H1 (cell line): Measurements from ENCODE around the gene BRMS1. TPM values are rescaled to one million over a fixed set of nuclear protein-coding genes. Genes with fewer than 3 reads are reported as not detected.
A peak's percentile ranks its signal among the peaks of the same experiment; 100 is the strongest.

Source experiments
- CTCF ChIA-PET: fragments of 300-600 bp; sonication (Branson Sonifier 250); formaldehyde crosslinking; loops from one replicate; lab custom pipeline; 2021; ENCODE audit not compliant: partially characterized antibody; lab: Charles Lee
- POLR2A ChIA-PET: fragments of 300-600 bp; sonication (Branson Sonifier 250); formaldehyde crosslinking; loops from one replicate; lab custom pipeline; 2021; ENCODE audit warnings: inconsistent platforms; ENCODE audit not compliant: partially characterized antibody; lab: Charles Lee
- DNase-seq, 2 experiments: peaks; one replicate each; pipeline versions ENCODE4 v3.0.0 to v3.0.0-alpha.2; 2010 to 2022; ENCODE audit warnings: low spot score in 2 of 2, low read depth in 1 of 2, mixed read lengths in 1 of 2
- FAIRE-seq: peaks from 2 replicates; lab custom pipeline; 2011; peaks lifted over from hg19 to GRCh38; lab: Jason Lieb, UNC
- H2AFZ ChIP-seq: 2 replicates; pipeline ENCODE4 v1.8.1; 2012; ENCODE audit warnings: low read length, inconsistent platforms
- H2AK5ac ChIP-seq: 2 replicates; pipeline ENCODE4 v1.6.1; 2013; ENCODE audit warnings: low read depth, low read length
- H2BK120ac ChIP-seq: replicated peaks from 2 replicates; pipeline ENCODE3; 2013; ENCODE audit warnings: low read depth, low read length, inconsistent platforms
- H2BK12ac ChIP-seq: 2 replicates; pipeline ENCODE4 v1.6.1; 2013; ENCODE audit warnings: low read depth, low read length
- H2BK15ac ChIP-seq: 2 replicates; pipeline ENCODE4 v1.6.1; 2013; ENCODE audit warnings: low read length
- H2BK20ac ChIP-seq: 2 replicates; pipeline ENCODE4 v1.6.1; 2013; ENCODE audit warnings: low read length
- H2BK5ac ChIP-seq: 2 replicates; pipeline ENCODE4 v1.6.1; 2013; ENCODE audit warnings: low read depth, low read length
- H3K14ac ChIP-seq: 2 replicates; pipeline ENCODE4 v1.6.1; 2013; ENCODE audit warnings: inconsistent platforms; ENCODE audit not compliant: insufficient read length
- H3K18ac ChIP-seq: 2 replicates; pipeline ENCODE4 v1.6.1; 2013; ENCODE audit warnings: low read length; ENCODE audit errors: extremely low read depth
- H3K23ac ChIP-seq: 2 replicates; pipeline ENCODE4 v1.6.1; 2013; ENCODE audit warnings: inconsistent platforms; ENCODE audit not compliant: insufficient read length
- H3K23me2 ChIP-seq: 2 replicates; pipeline ENCODE4 v1.6.1; 2013; ENCODE audit warnings: low read depth, low read length
- H3K27ac ChIP-seq: 2 replicates; pipeline ENCODE4 v1.6.1; 2011; ENCODE audit warnings: low read depth, low read length, inconsistent platforms
- H3K27me3 ChIP-seq, 4 experiments: replicated peaks in 1 of 4; 1 replicate in 1 of 4; 2 replicates in 3 of 4; pipeline versions ENCODE4 v1.6.1 to v1.8.1; 2011 to 2013; ENCODE audit warnings: low read length in 3 of 4, mild to moderate bottlenecking in 3 of 4, inconsistent platforms in 2 of 4, mixed read lengths in 2 of 4, moderate library complexity in 1 of 4; ENCODE audit not compliant: control insufficient read depth in 3 of 4, insufficient read depth in 3 of 4; ENCODE audit errors: extremely low read depth in 1 of 4
- H3K36me3 ChIP-seq, 4 experiments: 2 replicates each; pipeline versions ENCODE4 v1.6.1 to v1.8.1; 2011 to 2013; ENCODE audit warnings: mild to moderate bottlenecking in 4 of 4, low read length in 3 of 4, moderate library complexity in 2 of 4, control low read depth in 1 of 4, inconsistent platforms in 1 of 4; ENCODE audit not compliant: insufficient read depth in 4 of 4, control insufficient read depth in 2 of 4
- H3K4ac ChIP-seq: replicated peaks from 2 replicates; pipeline ENCODE3; 2013; ENCODE audit warnings: low read length, low read depth, mixed read lengths, inconsistent platforms; ENCODE audit not compliant: insufficient read length
- H3K4me1 ChIP-seq, 4 experiments: replicated peaks in 1 of 4; 1 replicate in 1 of 4; 2 replicates in 3 of 4; pipeline versions ENCODE4 v1.6.1 to v1.8.1; 2011 to 2013; ENCODE audit warnings: low read length in 3 of 4, inconsistent platforms in 2 of 4, mixed read lengths in 1 of 4; ENCODE audit not compliant: insufficient read depth in 4 of 4, control insufficient read depth in 3 of 4
- H3K4me2 ChIP-seq, 2 experiments: 2 replicates each; pipeline versions ENCODE4 v1.6.1 to v1.8.1; 2011 to 2013; ENCODE audit warnings: low read depth in 2 of 2, low read length in 2 of 2, control low read depth in 1 of 2, inconsistent platforms in 1 of 2, mild to moderate bottlenecking in 1 of 2; ENCODE audit not compliant: insufficient read depth in 1 of 2
- H3K4me3 ChIP-seq, 4 experiments: fragments of 200-600, 300-600 bp in 1 of 4; sonication (generic), shearing (Covaris generic), sonication (Bioruptor Twin) in 1 of 4; 2 replicates each; pipeline versions ENCODE4 v1.5.1 to v1.8.1; 2011 to 2016; ENCODE audit warnings: low read length in 4 of 4, low read depth in 3 of 4, control low read depth in 2 of 4, inconsistent platforms in 2 of 4, mild to moderate bottlenecking in 2 of 4, mixed read lengths in 1 of 4, moderate library complexity in 1 of 4; ENCODE audit not compliant: insufficient read depth in 2 of 4; ENCODE audit errors: extremely low read depth in 1 of 4
- H3K56ac ChIP-seq: replicated peaks from 2 replicates; pipeline ENCODE3; 2013; ENCODE audit warnings: low read depth, mild to moderate bottlenecking, mixed read lengths, low read length, inconsistent platforms; ENCODE audit not compliant: insufficient read length
- H3K79me1 ChIP-seq: 2 replicates; pipeline ENCODE4 v1.6.1; 2013; ENCODE audit warnings: low read depth, low read length, control low read depth
- H3K79me2 ChIP-seq, 2 experiments: 2 replicates each; pipeline versions ENCODE4 v1.6.1 to v1.8.1; 2012 to 2013; ENCODE audit warnings: low read length in 2 of 2, mild to moderate bottlenecking in 2 of 2, inconsistent platforms in 1 of 2; ENCODE audit not compliant: insufficient read depth in 2 of 2, control insufficient read depth in 1 of 2
- H3K9ac ChIP-seq, 4 experiments: replicated peaks in 1 of 4; 1 replicate in 1 of 4; 2 replicates in 3 of 4; pipeline versions ENCODE4 v1.6.1 to v1.8.1; 2011 to 2013; ENCODE audit warnings: low read depth in 3 of 4, low read length in 3 of 4, control low read depth in 2 of 4, mild to moderate bottlenecking in 2 of 4, moderate library complexity in 2 of 4, inconsistent platforms in 1 of 4; ENCODE audit errors: extremely low read depth in 1 of 4
- H3K9me3 ChIP-seq, 2 experiments: 2 replicates each; pipeline versions ENCODE4 v1.6.1 to v1.8.1; 2012 to 2013; ENCODE audit warnings: mild to moderate bottlenecking in 2 of 2, moderate library complexity in 2 of 2, control low read depth in 1 of 2, inconsistent platforms in 1 of 2, low read depth in 1 of 2, low read length in 1 of 2, mixed read lengths in 1 of 2; ENCODE audit not compliant: insufficient read depth in 2 of 2
- H4K20me1 ChIP-seq, 2 experiments: replicated peaks in 1 of 2; 2 replicates each; pipeline versions ENCODE3 to v1.8.1; 2011 to 2013; ENCODE audit warnings: inconsistent platforms in 2 of 2, low read length in 2 of 2, mild to moderate bottlenecking in 1 of 2; ENCODE audit not compliant: insufficient read depth in 2 of 2, control insufficient read depth in 1 of 2
- H4K5ac ChIP-seq: 2 replicates; pipeline ENCODE4 v1.6.1; 2013; ENCODE audit warnings: low read length, low read depth, mixed read lengths, inconsistent platforms; ENCODE audit not compliant: insufficient read length
- H4K8ac ChIP-seq: 2 replicates; pipeline ENCODE4 v1.8.0; 2013; ENCODE audit warnings: mild to moderate bottlenecking, moderate library complexity, low read length, inconsistent platforms; ENCODE audit not compliant: insufficient read depth; ENCODE audit errors: extremely low read depth
- H4K91ac ChIP-seq: replicated peaks from 2 replicates; pipeline ENCODE3; 2013; ENCODE audit warnings: low read length, mixed read lengths, inconsistent platforms; ENCODE audit not compliant: insufficient read length
- BACH1 ChIP-seq: IDR thresholded peaks from 2 replicates; pipeline ENCODE4 v1.6.1; 2012; ENCODE audit warnings: low read length, improper control_type of control experiment
- CBX8 ChIP-seq: fragments of 300-800, 300-1000 bp; sonication (generic); IDR thresholded peaks from 2 replicates; pipeline ENCODE4 v1.7.1; 2016; ENCODE audit warnings: low read depth, low read length, borderline replicate concordance
- CHD2 ChIP-seq: IDR thresholded peaks from 2 replicates; pipeline ENCODE4 v1.6.1; 2012; ENCODE audit warnings: low read length, improper control_type of control experiment
- KDM4A ChIP-seq: IDR thresholded peaks from one replicate; pipeline ENCODE4 v1.7.1; 2012; ENCODE audit warnings: low read depth, mild to moderate bottlenecking, moderate library complexity, low read length, inconsistent platforms; ENCODE audit not compliant: severe bottlenecking
- KDM5A ChIP-seq: fragments of 200-600 bp; IDR thresholded peaks from 2 replicates; pipeline ENCODE4 v1.7.1; 2012; ENCODE audit warnings: mild to moderate bottlenecking, low read length, inconsistent platforms, mixed read lengths
- POLR2AphosphoS5 ChIP-seq: IDR thresholded peaks from 2 replicates; pipeline ENCODE4 v1.6.1; 2011; ENCODE audit warnings: low read depth, low read length
- POU5F1 ChIP-seq: IDR thresholded peaks from 2 replicates; pipeline ENCODE4 v1.6.1; 2011; ENCODE audit warnings: low read depth, mild to moderate bottlenecking, low read length, moderate library complexity
- SUZ12 ChIP-seq: fragments of 200-600 bp; sonication (generic); IDR thresholded peaks from 2 replicates; pipeline ENCODE4 v1.6.1; 2012; ENCODE audit warnings: mild to moderate bottlenecking, inconsistent platforms, low read length, moderate library complexity, mixed read lengths
- WGBS, 2 experiments: shearing (Covaris generic) in 1 of 2; methylation state at CpG; one replicate each; pipeline versions ENCODE4 v1.1.6 to v1.1.7; 2013 to 2015; ENCODE audit warnings: low lambda C conversion rate in 2 of 2, mixed read lengths in 2 of 2, inconsistent platforms in 1 of 2, low coverage in 1 of 2, missing lambda C conversion rate in 1 of 2; ENCODE audit not compliant: insufficient replicate concordance in 2 of 2, insufficient coverage in 1 of 2, insufficient read length in 1 of 2; ENCODE audit errors: extremely low coverage in 1 of 2, missing lambda C conversion rate in 1 of 2; 5-methylcytosine and 5-hydroxymethylcytosine counted together
- polyA plus RNA-seq, 7 experiments: library from polyadenylated mRNA; depleted of rRNA in 3 of 7; stranded (reverse) in 5 of 7; unstranded in 2 of 7; fragments of >200 nt in 5 of 7; fragments of 200-250 nt in 2 of 7; gene quantifications; 1 replicate in 5 of 7; 2 replicates in 1 of 7; 4 replicates in 1 of 7; pipeline versions ENCODE4 v1.2.1 to v1.2.3, GENCODE V29; 2011 to 2013; ENCODE audit warnings: missing spikeins in 2 of 7, mixed read lengths in 2 of 7
- total RNA-seq: library from RNA; stranded (reverse); fragmentation: NEBNext Ultra II Directional; extraction: Animal tissue kit (Norgen Biotek cat#: 25700); gene quantifications from 2 replicates; pipeline ENCODE4 v1.2.1, GENCODE V29; 2021

BRMS1 gene
- total and polyA plus RNA-seq, 2 of the 8 experiments (the other 6 are each of a cell fraction or from before 2014, with no cell fraction given) = 39.2 to 46.1 TPM

GRCh38 chr11:66291706-66292542 is 53.0 kb downstream of the BRMS1 start, which contains the start of gene TMEM151A:
Gene TMEM151A, plus strand, starts transcription at chr11:66291894. Its CDS starts 120 bp downstream, at chr11:66292014.
- Histone ChIP-seq H2BK120ac (no peak within 1 kb of the TSS), H4K91ac (peak within 1 kb of the TSS; percentile 87), H3K9ac (peak within 1 kb of the TSS in 1 of 4 experiments; percentile 14; a peak in 1 of 7 replicates), H3K9me3 (no peaks in the 10 kb centered on the region), H2AFZ (no peak within 1 kb of the TSS), H3K79me2 (peaks cover 0 to 9% of the 10 kb centered on the region in 2 experiments; a peak in 1 of 4 replicates), H2BK5ac (no peak within 1 kb of the TSS; the same call in 1 of the 2 replicates), H3K56ac (no peak within 1 kb of the TSS), H4K8ac (peak within 1 kb of the TSS; percentile 37), H3K4ac (no peak within 1 kb of the TSS), H3K27me3 (peaks cover 2 to 28% (median 18%) of the 10 kb centered on the region in 4 experiments), H3K27ac (no peak within 1 kb of the TSS), H4K20me1 (peaks cover 4 to 7% of the 10 kb centered on the region in 2 experiments), H3K36me3 (no peaks in the 10 kb centered on the region), H2BK12ac (peak within 1 kb of the TSS; percentile 72; the same call in 1 of the 2 replicates), H3K23me2 (peaks cover 12% of the 10 kb centered on the region; the same call in 1 of the 2 replicates), H3K4me3 (peak within 1 kb of the TSS; percentile 40 to 76 (median 59)), H4K5ac (no peak within 1 kb of the TSS), H3K4me1 (peaks cover 0 to 22% (median 6%) of the 10 kb centered on the region in 4 experiments; a peak in 5 of 7 replicates), H2AK5ac (no peak within 1 kb of the TSS), H2BK15ac (no peak within 1 kb of the TSS; the same call in 1 of the 2 replicates), H3K14ac (no peak within 1 kb of the TSS), H3K23ac (no peak within 1 kb of the TSS), H2BK20ac (no peak within 1 kb of the TSS), H3K18ac (no peak within 1 kb of the TSS; the same call in 1 of the 2 replicates), H3K79me1 (peaks cover 3% of the 10 kb centered on the region; the same call in 1 of the 2 replicates), H3K4me2 (peak within 1 kb of the TSS; percentile 43 to 80)
- peak in 1 of 2 experiments; percentile 63 for DNase-seq
- CTCF ChIA-PET = interaction anchor here (0.6 to 6.9 kb wide), 5 partner anchors 9 to 1025 kb away, joined by 3 to 57 read pairs (median 6); no protein-coding TSS in a partner anchor
- POLR2A ChIA-PET = interaction anchor here (0.6 to 4.5 kb wide), 9 partner anchors 9 to 79 kb away, joined by 3 to 29 read pairs (median 4); no protein-coding TSS in a partner anchor
- 3% methylated on average over 46 of the region's 95 CpGs; no CpG with 5 or more reads in 1 of the 2 experiments for WGBS, 2 experiments
- FAIRE-seq = no peak
- TF ChIP-seq KDM4A (peak; percentile 78), POU5F1 (no peak), CHD2 (no peak), SUZ12 (no peak), POLR2AphosphoS5 (no peak), BACH1 (no peak), KDM5A (no peak), CBX8 (no peak)
